ENCODE measurements around the gene BRD4. TPM values are rescaled to one million over a fixed set of nuclear protein-coding genes. Genes with fewer than 3 reads are reported as not detected.

The BRD4 gene
- total and polyA plus RNA-seq, 2 of the 13 experiments (the other 11 are each of a cell fraction or from before 2014, with no cell fraction given) = 10.5 to 11.4 TPM

DNA sequence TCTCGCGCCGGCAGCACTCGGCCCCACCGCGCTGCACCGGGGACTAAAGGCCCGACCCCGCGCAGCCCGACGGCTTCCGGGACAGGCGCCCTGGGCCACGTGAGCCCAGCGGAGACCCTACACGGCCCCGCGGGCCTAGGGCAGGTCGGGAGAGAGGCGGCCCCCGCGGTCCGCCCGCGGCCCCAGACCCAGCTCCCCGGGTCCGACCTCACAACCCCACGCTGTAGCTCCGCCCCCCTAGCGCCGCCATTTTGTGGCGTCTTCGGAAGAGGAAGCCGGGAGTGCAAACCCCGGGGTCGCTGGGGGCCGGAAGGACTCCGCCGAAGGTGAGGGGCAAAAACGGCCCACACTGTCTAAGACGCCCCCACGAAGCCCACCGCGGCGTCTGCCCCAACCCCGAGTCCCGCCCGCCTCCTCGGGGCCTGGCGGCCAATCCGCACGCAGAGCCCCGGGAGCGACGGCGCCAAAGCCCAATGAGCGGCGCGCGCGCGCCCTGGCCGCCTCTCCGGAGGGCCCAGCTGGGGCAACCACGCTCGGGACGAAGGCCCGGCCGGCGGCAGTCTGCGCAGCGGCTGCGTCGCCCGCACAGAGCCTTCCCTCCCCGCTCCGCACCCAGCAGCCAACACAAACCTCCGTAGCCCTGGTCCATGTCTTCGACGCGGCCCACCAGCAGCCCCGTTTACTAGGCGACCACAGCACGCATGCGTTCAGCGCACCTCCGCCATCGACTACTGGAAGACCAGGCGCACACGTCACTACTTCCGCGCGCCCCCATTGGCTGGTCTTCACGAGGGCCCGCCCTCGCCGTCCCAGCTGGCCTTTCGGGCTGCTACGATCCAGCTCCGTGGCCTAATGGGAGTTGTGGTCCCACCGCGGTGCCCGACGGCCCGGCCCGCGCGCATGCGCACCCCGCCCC lies 47.0 kb upstream of the BRD4 start, which contains the start of gene AKAP8 (continued):
- TF ChIP-seq, protein P1, sequence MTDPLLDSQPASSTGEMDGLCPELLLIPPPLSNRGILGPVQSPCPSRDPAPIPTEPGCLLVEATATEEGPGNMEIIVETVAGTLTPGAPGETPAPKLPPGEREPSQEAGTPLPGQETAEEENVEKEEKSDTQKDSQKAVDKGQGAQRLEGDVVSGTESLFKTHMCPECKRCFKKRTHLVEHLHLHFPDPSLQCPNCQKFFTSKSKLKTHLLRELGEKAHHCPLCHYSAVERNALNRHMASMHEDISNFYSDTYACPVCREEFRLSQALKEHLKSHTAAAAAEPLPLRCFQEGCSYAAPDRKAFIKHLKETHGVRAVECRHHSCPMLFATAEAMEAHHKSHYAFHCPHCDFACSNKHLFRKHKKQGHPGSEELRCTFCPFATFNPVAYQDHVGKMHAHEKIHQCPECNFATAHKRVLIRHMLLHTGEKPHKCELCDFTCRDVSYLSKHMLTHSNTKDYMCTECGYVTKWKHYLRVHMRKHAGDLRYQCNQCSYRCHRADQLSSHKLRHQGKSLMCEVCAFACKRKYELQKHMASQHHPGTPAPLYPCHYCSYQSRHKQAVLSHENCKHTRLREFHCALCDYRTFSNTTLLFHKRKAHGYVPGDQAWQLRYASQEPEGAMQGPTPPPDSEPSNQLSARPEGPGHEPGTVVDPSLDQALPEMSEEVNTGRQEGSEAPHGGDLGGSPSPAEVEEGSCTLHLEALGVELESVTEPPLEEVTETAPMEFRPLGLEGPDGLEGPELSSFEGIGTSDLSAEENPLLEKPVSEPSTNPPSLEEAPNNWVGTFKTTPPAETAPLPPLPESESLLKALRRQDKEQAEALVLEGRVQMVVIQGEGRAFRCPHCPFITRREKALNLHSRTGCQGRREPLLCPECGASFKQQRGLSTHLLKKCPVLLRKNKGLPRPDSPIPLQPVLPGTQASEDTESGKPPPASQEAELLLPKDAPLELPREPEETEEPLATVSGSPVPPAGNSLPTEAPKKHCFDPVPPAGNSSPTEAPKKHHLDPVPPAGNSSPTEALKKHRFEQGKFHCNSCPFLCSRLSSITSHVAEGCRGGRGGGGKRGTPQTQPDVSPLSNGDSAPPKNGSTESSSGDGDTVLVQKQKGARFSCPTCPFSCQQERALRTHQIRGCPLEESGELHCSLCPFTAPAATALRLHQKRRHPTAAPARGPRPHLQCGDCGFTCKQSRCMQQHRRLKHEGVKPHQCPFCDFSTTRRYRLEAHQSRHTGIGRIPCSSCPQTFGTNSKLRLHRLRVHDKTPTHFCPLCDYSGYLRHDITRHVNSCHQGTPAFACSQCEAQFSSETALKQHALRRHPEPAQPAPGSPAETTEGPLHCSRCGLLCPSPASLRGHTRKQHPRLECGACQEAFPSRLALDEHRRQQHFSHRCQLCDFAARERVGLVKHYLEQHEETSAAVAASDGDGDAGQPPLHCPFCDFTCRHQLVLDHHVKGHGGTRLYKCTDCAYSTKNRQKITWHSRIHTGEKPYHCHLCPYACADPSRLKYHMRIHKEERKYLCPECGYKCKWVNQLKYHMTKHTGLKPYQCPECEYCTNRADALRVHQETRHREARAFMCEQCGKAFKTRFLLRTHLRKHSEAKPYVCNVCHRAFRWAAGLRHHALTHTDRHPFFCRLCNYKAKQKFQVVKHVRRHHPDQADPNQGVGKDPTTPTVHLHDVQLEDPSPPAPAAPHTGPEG (CRISPR knock-in tag; IDR thresholded peaks at IDR 0.05) = peak; percentile 73; the same call in 1 of the 2 replicates
- TF ChIP-seq TBP (CRISPR knock-in tag; IDR thresholded peaks at IDR 0.05) (no peak), ADNP (CRISPR knock-in tag; IDR thresholded peaks at IDR 0.05) (no peak), SP5 (CRISPR knock-in tag; IDR thresholded peaks at IDR 0.05; ENCODE audit: borderline replicate concordance, low read depth) (no peak; the same call in 1 of the 2 replicates)
- TF ChIP-seq, protein P2, sequence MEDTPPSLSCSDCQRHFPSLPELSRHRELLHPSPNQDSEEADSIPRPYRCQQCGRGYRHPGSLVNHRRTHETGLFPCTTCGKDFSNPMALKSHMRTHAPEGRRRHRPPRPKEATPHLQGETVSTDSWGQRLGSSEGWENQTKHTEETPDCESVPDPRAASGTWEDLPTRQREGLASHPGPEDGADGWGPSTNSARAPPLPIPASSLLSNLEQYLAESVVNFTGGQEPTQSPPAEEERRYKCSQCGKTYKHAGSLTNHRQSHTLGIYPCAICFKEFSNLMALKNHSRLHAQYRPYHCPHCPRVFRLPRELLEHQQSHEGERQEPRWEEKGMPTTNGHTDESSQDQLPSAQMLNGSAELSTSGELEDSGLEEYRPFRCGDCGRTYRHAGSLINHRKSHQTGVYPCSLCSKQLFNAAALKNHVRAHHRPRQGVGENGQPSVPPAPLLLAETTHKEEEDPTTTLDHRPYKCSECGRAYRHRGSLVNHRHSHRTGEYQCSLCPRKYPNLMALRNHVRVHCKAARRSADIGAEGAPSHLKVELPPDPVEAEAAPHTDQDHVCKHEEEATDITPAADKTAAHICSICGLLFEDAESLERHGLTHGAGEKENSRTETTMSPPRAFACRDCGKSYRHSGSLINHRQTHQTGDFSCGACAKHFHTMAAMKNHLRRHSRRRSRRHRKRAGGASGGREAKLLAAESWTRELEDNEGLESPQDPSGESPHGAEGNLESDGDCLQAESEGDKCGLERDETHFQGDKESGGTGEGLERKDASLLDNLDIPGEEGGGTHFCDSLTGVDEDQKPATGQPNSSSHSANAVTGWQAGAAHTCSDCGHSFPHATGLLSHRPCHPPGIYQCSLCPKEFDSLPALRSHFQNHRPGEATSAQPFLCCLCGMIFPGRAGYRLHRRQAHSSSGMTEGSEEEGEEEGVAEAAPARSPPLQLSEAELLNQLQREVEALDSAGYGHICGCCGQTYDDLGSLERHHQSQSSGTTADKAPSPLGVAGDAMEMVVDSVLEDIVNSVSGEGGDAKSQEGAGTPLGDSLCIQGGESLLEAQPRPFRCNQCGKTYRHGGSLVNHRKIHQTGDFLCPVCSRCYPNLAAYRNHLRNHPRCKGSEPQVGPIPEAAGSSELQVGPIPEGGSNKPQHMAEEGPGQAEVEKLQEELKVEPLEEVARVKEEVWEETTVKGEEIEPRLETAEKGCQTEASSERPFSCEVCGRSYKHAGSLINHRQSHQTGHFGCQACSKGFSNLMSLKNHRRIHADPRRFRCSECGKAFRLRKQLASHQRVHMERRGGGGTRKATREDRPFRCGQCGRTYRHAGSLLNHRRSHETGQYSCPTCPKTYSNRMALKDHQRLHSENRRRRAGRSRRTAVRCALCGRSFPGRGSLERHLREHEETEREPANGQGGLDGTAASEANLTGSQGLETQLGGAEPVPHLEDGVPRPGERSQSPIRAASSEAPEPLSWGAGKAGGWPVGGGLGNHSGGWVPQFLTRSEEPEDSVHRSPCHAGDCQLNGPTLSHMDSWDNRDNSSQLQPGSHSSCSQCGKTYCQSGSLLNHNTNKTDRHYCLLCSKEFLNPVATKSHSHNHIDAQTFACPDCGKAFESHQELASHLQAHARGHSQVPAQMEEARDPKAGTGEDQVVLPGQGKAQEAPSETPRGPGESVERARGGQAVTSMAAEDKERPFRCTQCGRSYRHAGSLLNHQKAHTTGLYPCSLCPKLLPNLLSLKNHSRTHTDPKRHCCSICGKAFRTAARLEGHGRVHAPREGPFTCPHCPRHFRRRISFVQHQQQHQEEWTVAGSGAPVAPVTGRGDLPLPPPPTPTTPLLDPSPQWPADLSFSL (CRISPR knock-in tag; IDR thresholded peaks at IDR 0.05) = 0 out of 2 replicates have a peak, but pooled peaks have one; percentile 47
- TF ChIP-seq, protein P3, sequence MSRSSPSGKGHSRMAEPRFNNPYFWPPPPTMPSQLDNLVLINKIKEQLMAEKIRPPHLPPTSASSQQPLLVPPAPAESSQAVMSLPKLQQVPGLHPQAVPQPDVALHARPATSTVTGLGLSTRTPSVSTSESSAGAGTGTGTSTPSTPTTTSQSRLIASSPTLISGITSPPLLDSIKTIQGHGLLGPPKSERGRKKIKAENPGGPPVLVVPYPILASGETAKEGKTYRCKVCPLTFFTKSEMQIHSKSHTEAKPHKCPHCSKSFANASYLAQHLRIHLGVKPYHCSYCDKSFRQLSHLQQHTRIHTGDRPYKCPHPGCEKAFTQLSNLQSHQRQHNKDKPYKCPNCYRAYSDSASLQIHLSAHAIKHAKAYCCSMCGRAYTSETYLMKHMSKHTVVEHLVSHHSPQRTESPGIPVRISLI (CRISPR knock-in tag; IDR thresholded peaks at IDR 0.05; ENCODE audit: borderline replicate concordance) = no peak
- TF ChIP-seq, protein P4, sequence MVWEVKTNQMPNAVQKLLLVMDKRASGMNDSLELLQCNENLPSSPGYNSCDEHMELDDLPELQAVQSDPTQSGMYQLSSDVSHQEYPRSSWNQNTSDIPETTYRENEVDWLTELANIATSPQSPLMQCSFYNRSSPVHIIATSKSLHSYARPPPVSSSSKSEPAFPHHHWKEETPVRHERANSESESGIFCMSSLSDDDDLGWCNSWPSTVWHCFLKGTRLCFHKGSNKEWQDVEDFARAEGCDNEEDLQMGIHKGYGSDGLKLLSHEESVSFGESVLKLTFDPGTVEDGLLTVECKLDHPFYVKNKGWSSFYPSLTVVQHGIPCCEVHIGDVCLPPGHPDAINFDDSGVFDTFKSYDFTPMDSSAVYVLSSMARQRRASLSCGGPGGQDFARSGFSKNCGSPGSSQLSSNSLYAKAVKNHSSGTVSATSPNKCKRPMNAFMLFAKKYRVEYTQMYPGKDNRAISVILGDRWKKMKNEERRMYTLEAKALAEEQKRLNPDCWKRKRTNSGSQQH (CRISPR knock-in tag; IDR thresholded peaks at IDR 0.05; ENCODE audit: low read depth) = 0 out of 2 replicates have a peak, but pooled peaks have one; percentile 25
- TF ChIP-seq, protein P5, sequence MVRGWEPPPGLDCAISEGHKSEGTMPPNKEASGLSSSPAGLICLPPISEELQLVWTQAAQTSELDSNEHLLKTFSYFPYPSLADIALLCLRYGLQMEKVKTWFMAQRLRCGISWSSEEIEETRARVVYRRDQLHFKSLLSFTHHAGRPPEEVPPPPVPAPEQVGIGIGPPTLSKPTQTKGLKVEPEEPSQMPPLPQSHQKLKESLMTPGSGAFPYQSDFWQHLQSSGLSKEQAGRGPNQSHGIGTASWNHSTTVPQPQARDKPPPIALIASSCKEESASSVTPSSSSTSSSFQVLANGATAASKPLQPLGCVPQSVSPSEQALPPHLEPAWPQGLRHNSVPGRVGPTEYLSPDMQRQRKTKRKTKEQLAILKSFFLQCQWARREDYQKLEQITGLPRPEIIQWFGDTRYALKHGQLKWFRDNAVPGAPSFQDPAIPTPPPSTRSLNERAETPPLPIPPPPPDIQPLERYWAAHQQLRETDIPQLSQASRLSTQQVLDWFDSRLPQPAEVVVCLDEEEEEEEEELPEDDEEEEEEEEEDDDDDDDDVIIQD (CRISPR knock-in tag; IDR thresholded peaks at IDR 0.05; ENCODE audit: low read depth) = no peak; the same call in 1 of the 2 replicates
